Liver (tissue), 9 donors: ENCODE data around the gene UBALD2. TPM values are rescaled to one million over a fixed set of nuclear protein-coding genes. Genes with fewer than 3 reads are reported as not detected.

ENCODE experiments used
- DNase-seq: peaks from one replicate; pipeline ENCODE4 v3.0.0-alpha.2; 2017; ENCODE audit warnings: low spot score
- H3K27ac ChIP-seq, 2 donors: one replicate each; pipeline ENCODE4 v1.7.0; 2013; ENCODE audit warnings: inconsistent platforms in 2 of 2, low read length in 2 of 2, control low read depth in 1 of 2, low read depth in 1 of 2, mild to moderate bottlenecking in 1 of 2
- H3K27me3 ChIP-seq, 4 donors: one replicate each; pipeline versions ENCODE4 v1.6.1 to v1.7.0; 2013; ENCODE audit warnings: low read length in 3 of 4, inconsistent platforms in 1 of 4, mild to moderate bottlenecking in 1 of 4, moderate library complexity in 1 of 4; ENCODE audit not compliant: control insufficient read depth in 4 of 4, insufficient read depth in 4 of 4
- H3K36me3 ChIP-seq, 4 donors: one replicate each; pipeline versions ENCODE4 v1.6.1 to v1.7.0; 2013; ENCODE audit warnings: low read length in 3 of 4, mild to moderate bottlenecking in 3 of 4, low read depth in 1 of 4, moderate library complexity in 1 of 4; ENCODE audit not compliant: control insufficient read depth in 4 of 4, insufficient read depth in 3 of 4
- H3K4me1 ChIP-seq, 4 donors: one replicate each; pipeline versions ENCODE4 v1.6.1 to v1.7.0; 2013; ENCODE audit warnings: low read length in 3 of 4, mild to moderate bottlenecking in 3 of 4, moderate library complexity in 1 of 4; ENCODE audit not compliant: control insufficient read depth in 4 of 4, insufficient read depth in 4 of 4
- H3K4me3 ChIP-seq, 3 donors: one replicate each; pipeline versions ENCODE4 v1.6.1 to v1.7.0; 2013; ENCODE audit warnings: low read length in 3 of 3, control low read depth in 1 of 3, low read depth in 1 of 3, mild to moderate bottlenecking in 1 of 3
- H3K9ac ChIP-seq, 2 donors: one replicate each; pipeline ENCODE4 v1.7.0; 2013; ENCODE audit warnings: low read length in 2 of 2, mild to moderate bottlenecking in 2 of 2, moderate library complexity in 2 of 2, control low read depth in 1 of 2, low read depth in 1 of 2
- H3K9me3 ChIP-seq, 4 donors: one replicate each; pipeline versions ENCODE4 v1.6.1 to v1.7.0; 2013; ENCODE audit warnings: low read length in 3 of 4; ENCODE audit not compliant: control insufficient read depth in 4 of 4
- CTCF ChIP-seq: fragments of 150-350 bp; IDR thresholded peaks from 2 replicates; pipeline ENCODE4 v1.5.1; 2017; ENCODE audit warnings: improper control_type of control experiment, low read depth, low read length; ENCODE audit not compliant: missing input control
- EGR1 ChIP-seq, 2 donors: IDR thresholded peaks; 2 replicates each; pipeline ENCODE4 v1.6.1; 2016 to 2018; ENCODE audit warnings: antibody characterized with exemption in 2 of 2, low read depth in 2 of 2
- FOXA1 ChIP-seq: IDR thresholded peaks from 2 replicates; pipeline ENCODE4 v1.6.1; 2016; ENCODE audit warnings: antibody characterized with exemption
- FOXA2 ChIP-seq: IDR thresholded peaks from 2 replicates; pipeline ENCODE4 v1.6.1; 2016; ENCODE audit warnings: antibody characterized with exemption
- GABPA ChIP-seq, 2 donors: IDR thresholded peaks in 1 of 2; conservative IDR thresholded peaks in 1 of 2; 2 replicates each; pipeline ENCODE4 v1.6.1; 2016; ENCODE audit warnings: antibody characterized with exemption in 2 of 2, mild to moderate bottlenecking in 1 of 2, moderate library complexity in 1 of 2
- HNF4A ChIP-seq, 2 donors: conservative IDR thresholded peaks; 2 replicates each; pipeline ENCODE4 v1.6.1; 2016; ENCODE audit warnings: antibody characterized with exemption in 2 of 2, mild to moderate bottlenecking in 2 of 2
- HNF4G ChIP-seq: IDR thresholded peaks from 2 replicates; pipeline ENCODE4 v1.6.1; 2016; ENCODE audit warnings: antibody characterized with exemption
- JUND ChIP-seq, 2 donors: IDR thresholded peaks; 2 replicates each; pipeline ENCODE4 v1.6.1; 2016; ENCODE audit warnings: antibody characterized with exemption in 2 of 2
- MAX ChIP-seq: IDR thresholded peaks from 2 replicates; pipeline ENCODE4 v1.6.1; 2016; ENCODE audit warnings: antibody characterized with exemption
- NR2F2 ChIP-seq: IDR thresholded peaks from 2 replicates; pipeline ENCODE4 v1.6.1; 2016; ENCODE audit warnings: antibody characterized with exemption
- RAD21 ChIP-seq, 2 donors: IDR thresholded peaks; 2 replicates each; pipeline ENCODE4 v1.6.1; 2016; ENCODE audit warnings: antibody characterized with exemption in 2 of 2, mild to moderate bottlenecking in 2 of 2
- RXRA ChIP-seq, 2 donors: IDR thresholded peaks; 2 replicates each; pipeline ENCODE4 v1.6.1; 2017 to 2018; ENCODE audit warnings: antibody characterized with exemption in 2 of 2, mild to moderate bottlenecking in 1 of 2
- SP1 ChIP-seq: IDR thresholded peaks from 2 replicates; pipeline ENCODE4 v1.6.1; 2018; ENCODE audit warnings: antibody characterized with exemption, mild to moderate bottlenecking
- TAF1 ChIP-seq: conservative IDR thresholded peaks from 2 replicates; pipeline ENCODE4 v1.6.1; 2016; ENCODE audit warnings: antibody characterized with exemption, mild to moderate bottlenecking
- YY1 ChIP-seq: IDR thresholded peaks from 2 replicates; pipeline ENCODE4 v1.6.1; 2016; ENCODE audit warnings: antibody characterized with exemption, mild to moderate bottlenecking
- WGBS: extraction: QIAGEN DNeasy Blood & Tissue Kit; methylation state at CpG from one replicate; pipeline ENCODE4 v1.1.7; 2013; 5-methylcytosine and 5-hydroxymethylcytosine counted together
- polyA plus RNA-seq, 2 donors: library from polyadenylated mRNA; stranded (reverse) in 1 of 2; unstranded in 1 of 2; fragments of 200-250 nt in 1 of 2; fragments of >200 nt in 1 of 2; fragmentation: Nextera tagmentation in 1 of 2; extraction: Ambion mirVana in 1 of 2; gene quantifications; one replicate each; pipeline versions ENCODE4 v1.2.1 to v1.2.3, GENCODE V29; 2013 to 2015
- total RNA-seq, 2 donors: library from RNA; depleted of rRNA; stranded (reverse); fragments of >200 nt; gene quantifications; one replicate each; pipeline ENCODE4 v1.2.3, GENCODE V29; 2014
- TF ChIP-seq, protein P1 (sequence below): IDR thresholded peaks from 2 replicates; pipeline ENCODE4 v1.6.1; 2016; ENCODE audit warnings: antibody characterized with exemption, mild to moderate bottlenecking
- TF ChIP-seq, protein P2 (sequence below): IDR thresholded peaks from 2 replicates; pipeline ENCODE4 v1.6.1; 2016; ENCODE audit warnings: antibody characterized with exemption
- TF ChIP-seq, protein P3 (sequence below): IDR thresholded peaks from 2 replicates; pipeline ENCODE4 v1.6.1; 2016; ENCODE audit warnings: antibody characterized with exemption
- donor health status: healthy.
- donor health status: healthy.
- donor health status: healthy.
- donor health status: healthy.
- donor health status: healthy.

The UBALD2 gene
- total and polyA plus RNA-seq, 4 donors = 1.4 to 6.5 (median 3.6) TPM

- TF ChIP-seq, protein P1, sequence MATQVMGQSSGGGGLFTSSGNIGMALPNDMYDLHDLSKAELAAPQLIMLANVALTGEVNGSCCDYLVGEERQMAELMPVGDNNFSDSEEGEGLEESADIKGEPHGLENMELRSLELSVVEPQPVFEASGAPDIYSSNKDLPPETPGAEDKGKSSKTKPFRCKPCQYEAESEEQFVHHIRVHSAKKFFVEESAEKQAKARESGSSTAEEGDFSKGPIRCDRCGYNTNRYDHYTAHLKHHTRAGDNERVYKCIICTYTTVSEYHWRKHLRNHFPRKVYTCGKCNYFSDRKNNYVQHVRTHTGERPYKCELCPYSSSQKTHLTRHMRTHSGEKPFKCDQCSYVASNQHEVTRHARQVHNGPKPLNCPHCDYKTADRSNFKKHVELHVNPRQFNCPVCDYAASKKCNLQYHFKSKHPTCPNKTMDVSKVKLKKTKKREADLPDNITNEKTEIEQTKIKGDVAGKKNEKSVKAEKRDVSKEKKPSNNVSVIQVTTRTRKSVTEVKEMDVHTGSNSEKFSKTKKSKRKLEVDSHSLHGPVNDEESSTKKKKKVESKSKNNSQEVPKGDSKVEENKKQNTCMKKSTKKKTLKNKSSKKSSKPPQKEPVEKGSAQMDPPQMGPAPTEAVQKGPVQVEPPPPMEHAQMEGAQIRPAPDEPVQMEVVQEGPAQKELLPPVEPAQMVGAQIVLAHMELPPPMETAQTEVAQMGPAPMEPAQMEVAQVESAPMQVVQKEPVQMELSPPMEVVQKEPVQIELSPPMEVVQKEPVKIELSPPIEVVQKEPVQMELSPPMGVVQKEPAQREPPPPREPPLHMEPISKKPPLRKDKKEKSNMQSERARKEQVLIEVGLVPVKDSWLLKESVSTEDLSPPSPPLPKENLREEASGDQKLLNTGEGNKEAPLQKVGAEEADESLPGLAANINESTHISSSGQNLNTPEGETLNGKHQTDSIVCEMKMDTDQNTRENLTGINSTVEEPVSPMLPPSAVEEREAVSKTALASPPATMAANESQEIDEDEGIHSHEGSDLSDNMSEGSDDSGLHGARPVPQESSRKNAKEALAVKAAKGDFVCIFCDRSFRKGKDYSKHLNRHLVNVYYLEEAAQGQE = no peak
- no peak for TF ChIP-seq SP1
Observed at GRCh38 chr17:76281573-76282371, 16.6 kb downstream of the UBALD2 start (continued).

DNA sequence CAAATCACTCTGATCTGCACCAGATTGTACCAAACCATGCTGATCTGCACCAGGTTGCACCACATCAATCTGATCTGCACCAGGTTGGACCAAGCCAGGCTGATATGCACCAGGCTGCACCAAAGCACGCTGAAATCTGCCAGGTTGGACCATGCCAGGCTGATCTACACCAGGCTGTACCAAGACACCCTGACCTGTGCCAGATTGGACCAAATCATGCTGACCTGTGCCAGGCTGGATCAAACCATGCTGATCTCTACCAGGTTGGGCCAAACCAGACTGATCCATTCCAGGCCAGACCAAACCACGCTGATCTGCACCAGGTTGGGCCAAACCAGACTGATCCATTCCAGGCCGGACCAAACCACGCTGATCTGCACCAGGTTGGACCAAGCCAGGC, 27.4 kb downstream of the UBALD2 start:
- no peaks in the 10 kb centered on the region for H3K4me1 ChIP-seq
- no peak for TF ChIP-seq TAF1
- no peak for TF ChIP-seq HNF4A (conservative IDR thresholded peaks at IDR 0.05)
- TF ChIP-seq SP1 = no peak
- TF ChIP-seq, protein P2, sequence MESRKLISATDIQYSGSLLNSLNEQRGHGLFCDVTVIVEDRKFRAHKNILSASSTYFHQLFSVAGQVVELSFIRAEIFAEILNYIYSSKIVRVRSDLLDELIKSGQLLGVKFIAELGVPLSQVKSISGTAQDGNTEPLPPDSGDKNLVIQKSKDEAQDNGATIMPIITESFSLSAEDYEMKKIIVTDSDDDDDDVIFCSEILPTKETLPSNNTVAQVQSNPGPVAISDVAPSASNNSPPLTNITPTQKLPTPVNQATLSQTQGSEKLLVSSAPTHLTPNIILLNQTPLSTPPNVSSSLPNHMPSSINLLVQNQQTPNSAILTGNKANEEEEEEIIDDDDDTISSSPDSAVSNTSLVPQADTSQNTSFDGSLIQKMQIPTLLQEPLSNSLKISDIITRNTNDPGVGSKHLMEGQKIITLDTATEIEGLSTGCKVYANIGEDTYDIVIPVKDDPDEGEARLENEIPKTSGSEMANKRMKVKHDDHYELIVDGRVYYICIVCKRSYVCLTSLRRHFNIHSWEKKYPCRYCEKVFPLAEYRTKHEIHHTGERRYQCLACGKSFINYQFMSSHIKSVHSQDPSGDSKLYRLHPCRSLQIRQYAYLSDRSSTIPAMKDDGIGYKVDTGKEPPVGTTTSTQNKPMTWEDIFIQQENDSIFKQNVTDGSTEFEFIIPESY = no peak
- TF ChIP-seq FOXA1 = no peak
- no peak for TF ChIP-seq CTCF
- TF ChIP-seq, protein P1 = no peak
- TF ChIP-seq NR2F2 = no peak
- TF ChIP-seq, protein P3, sequence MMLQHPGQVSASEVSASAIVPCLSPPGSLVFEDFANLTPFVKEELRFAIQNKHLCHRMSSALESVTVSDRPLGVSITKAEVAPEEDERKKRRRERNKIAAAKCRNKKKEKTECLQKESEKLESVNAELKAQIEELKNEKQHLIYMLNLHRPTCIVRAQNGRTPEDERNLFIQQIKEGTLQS = no peak
- TF ChIP-seq HNF4G = no peak
- TF ChIP-seq YY1 = no peak
- no peak for TF ChIP-seq GABPA (IDR thresholded peaks at IDR 0.05 in 1 of 2, conservative IDR thresholded peaks at IDR 0.05 in 1 of 2)
- TF ChIP-seq FOXA2 = no peak
- no peak for TF ChIP-seq JUND (IDR thresholded peaks at IDR 0.05)
- TF ChIP-seq RXRA (IDR thresholded peaks at IDR 0.05) = no peak
- TF ChIP-seq MAX = no peak
- no peak for TF ChIP-seq RAD21 (IDR thresholded peaks at IDR 0.05)
- no peak for TF ChIP-seq EGR1 (IDR thresholded peaks at IDR 0.05; ENCODE audit: low read depth in 2 of 2)
- H3K36me3 ChIP-seq = peaks cover 0 to 25% (median 4%) of the 10 kb centered on the region in 4 donors
- WGBS = 98% methylated on average over 4 of the region's 4 CpGs
- no peak overlapping the region for H3K9ac ChIP-seq
- H3K9me3 ChIP-seq = no peaks in the 10 kb centered on the region
- no peak overlapping the region for H3K27ac ChIP-seq
- no peaks in the 10 kb centered on the region for H3K27me3 ChIP-seq
- DNase-seq = no peak
- H3K4me3 ChIP-seq = no peak overlapping the region
